Duodenal mucosa (tissue), 2 donors: ENCODE data around the gene CPPED1.

Source experiments
- H3K27ac ChIP-seq: one replicate; pipeline ENCODE4 v1.7.0; 2013; ENCODE audit warnings: low read depth, low read length
- H3K27me3 ChIP-seq, 2 donors: one replicate each; pipeline ENCODE4 v1.7.0; 2013; ENCODE audit warnings: low read length in 2 of 2, control low read depth in 1 of 2; ENCODE audit not compliant: insufficient read depth in 2 of 2, control insufficient read depth in 1 of 2
- H3K36me3 ChIP-seq, 2 donors: one replicate each; pipeline ENCODE4 v1.7.0; 2013; ENCODE audit warnings: low read length in 2 of 2, control low read depth in 1 of 2; ENCODE audit not compliant: insufficient read depth in 2 of 2, control insufficient read depth in 1 of 2
- H3K4me1 ChIP-seq, 2 donors: one replicate each; pipeline ENCODE4 v1.7.0; 2013; ENCODE audit warnings: low read length in 2 of 2, control low read depth in 1 of 2; ENCODE audit not compliant: insufficient read depth in 2 of 2, control insufficient read depth in 1 of 2
- H3K4me3 ChIP-seq, 2 donors: one replicate each; pipeline ENCODE4 v1.7.0; 2013; ENCODE audit warnings: low read length in 2 of 2, low read depth in 1 of 2
- H3K9ac ChIP-seq, 2 donors: one replicate each; pipeline ENCODE4 v1.7.0; 2013; ENCODE audit warnings: low read length in 2 of 2, low read depth in 1 of 2
- H3K9me3 ChIP-seq, 2 donors: one replicate each; pipeline ENCODE4 v1.7.0; 2013; ENCODE audit warnings: low read length in 2 of 2, control low read depth in 1 of 2; ENCODE audit not compliant: control insufficient read depth in 1 of 2

CPPED1 gene

GRCh38 chr16:12659871-12660270 is 143.8 kb downstream of the CPPED1 start:
- Histone ChIP-seq H3K9me3 (peaks cover 0 to 6% of the 10 kb centered on the region in 2 donors), H3K27me3 (no peaks in the 10 kb centered on the region), H3K4me3 (no peak overlapping the region), H3K9ac (no peak overlapping the region), H3K4me1 (no peaks in the 10 kb centered on the region), H3K27ac (no peak overlapping the region), H3K36me3 (peaks cover 6 to 17% of the 10 kb centered on the region in 2 donors)

GRCh38 chr16:12658506-12658905 is 145.2 kb downstream of the CPPED1 start:
- no peaks in the 10 kb centered on the region for H3K27me3 ChIP-seq
- peaks cover 0 to 8% of the 10 kb centered on the region in 2 donors for H3K36me3 ChIP-seq
- H3K4me1 ChIP-seq: no peaks in the 10 kb centered on the region
- H3K9me3 ChIP-seq: peaks cover 0 to 6% of the 10 kb centered on the region in 2 donors
- H3K9ac ChIP-seq: no peak overlapping the region
- no peak overlapping the region for H3K4me3 ChIP-seq
- no peak overlapping the region for H3K27ac ChIP-seq

DNA sequence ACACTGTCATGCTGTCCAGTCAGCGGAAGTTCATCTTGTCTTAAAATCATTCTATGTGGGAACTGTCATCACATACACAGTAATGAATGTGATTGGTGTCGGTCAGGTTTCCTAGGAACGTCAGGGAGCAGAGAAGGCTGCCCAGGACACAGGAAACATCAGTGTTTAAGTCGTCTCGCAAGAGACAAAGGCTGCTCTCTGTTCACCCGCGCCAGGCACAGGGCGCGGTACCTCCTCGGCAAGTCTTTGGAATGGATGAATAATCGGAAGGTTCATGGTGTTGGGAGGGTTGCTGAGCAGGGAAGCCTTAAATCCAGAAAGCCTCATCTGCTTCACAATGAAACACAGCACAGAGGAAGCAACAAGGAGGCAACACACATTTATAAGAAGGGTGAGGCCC is 148.2 kb downstream of the CPPED1 start:
- Histone ChIP-seq H3K9me3 (peaks cover 0 to 6% of the 10 kb centered on the region in 2 donors), H3K9ac (no peak overlapping the region), H3K27me3 (no peaks in the 10 kb centered on the region), H3K36me3 (no peaks in the 10 kb centered on the region), H3K4me1 (no peaks in the 10 kb centered on the region), H3K27ac (no peak overlapping the region), H3K4me3 (no peak overlapping the region)

DNA sequence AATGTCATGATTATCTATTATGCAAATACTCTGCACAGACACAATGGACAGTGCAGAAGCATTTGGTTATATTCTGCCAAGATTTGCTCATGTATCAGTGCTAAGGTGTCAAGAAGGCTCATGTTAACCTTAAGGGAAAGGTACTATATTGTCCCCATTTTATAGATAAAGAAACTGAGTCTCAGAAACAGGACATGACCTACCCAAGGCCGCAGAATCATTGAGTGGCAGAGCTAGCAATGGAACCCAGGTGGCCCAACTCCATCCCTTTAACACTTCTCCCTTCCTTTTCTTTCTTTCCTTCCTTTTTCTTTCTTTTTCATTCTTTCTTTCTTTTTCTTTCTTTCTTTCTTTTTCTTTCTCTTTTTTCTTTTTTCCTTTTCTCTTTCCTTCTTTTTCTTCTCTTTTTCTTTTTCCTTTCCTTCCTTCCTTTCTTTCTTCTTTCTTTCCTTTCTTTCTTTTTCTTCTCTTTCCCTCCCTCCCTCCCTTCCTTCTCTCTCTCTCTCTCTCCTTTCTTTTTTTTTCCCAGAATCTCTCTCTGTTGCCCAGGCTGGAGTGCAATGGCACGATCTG is 149.8 kb downstream of the CPPED1 start:
- no peak overlapping the region for H3K27ac ChIP-seq
- H3K27me3 ChIP-seq: no peaks in the 10 kb centered on the region
- H3K4me1 ChIP-seq: no peaks in the 10 kb centered on the region
- no peak overlapping the region for H3K9ac ChIP-seq
- H3K9me3 ChIP-seq: peaks cover 0 to 6% of the 10 kb centered on the region in 2 donors
- no peak overlapping the region for H3K4me3 ChIP-seq
- no peaks in the 10 kb centered on the region for H3K36me3 ChIP-seq

GRCh38 chr16:12652924-12653323 is 150.8 kb downstream of the CPPED1 start:
- no peak overlapping the region for H3K9ac ChIP-seq
- no peaks in the 10 kb centered on the region for H3K9me3 ChIP-seq
- no peaks in the 10 kb centered on the region for H3K27me3 ChIP-seq
- no peaks in the 10 kb centered on the region for H3K36me3 ChIP-seq
- H3K4me3 ChIP-seq: no peak overlapping the region
- H3K4me1 ChIP-seq: no peaks in the 10 kb centered on the region
- no peak overlapping the region for H3K27ac ChIP-seq

- Histone ChIP-seq H3K9ac (no peak overlapping the region), H3K27me3 (no peaks in the 10 kb centered on the region), H3K27ac (no peak overlapping the region), H3K4me3 (no peak overlapping the region), H3K36me3 (no peaks in the 10 kb centered on the region), H3K9me3 (no peaks in the 10 kb centered on the region), H3K4me1 (no peaks in the 10 kb centered on the region)
Observed at GRCh38 chr16:12651765-12652512, 151.7 kb downstream of the CPPED1 start.

DNA sequence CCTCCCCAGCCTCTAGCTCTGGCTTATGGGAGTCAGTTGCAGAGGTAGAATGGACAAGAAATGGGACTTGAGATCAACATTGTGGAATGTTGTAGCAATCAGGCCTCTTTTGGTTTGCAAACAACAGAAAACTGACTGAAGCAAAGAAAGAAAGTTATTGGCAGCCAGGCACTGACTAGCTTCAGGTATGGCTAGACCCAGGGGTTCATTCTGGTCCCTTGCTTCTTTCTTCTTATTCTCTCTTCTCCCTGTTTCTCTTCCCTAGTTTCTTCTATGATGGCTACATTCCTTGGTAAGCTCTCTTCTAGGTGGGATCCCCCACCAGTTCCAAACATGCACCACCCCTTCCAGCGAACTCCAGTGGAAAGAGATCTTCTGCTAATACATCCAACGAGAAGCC is 154.3 kb downstream of the CPPED1 start:
- H3K4me3 ChIP-seq: no peak overlapping the region
- H3K36me3 ChIP-seq: no peaks in the 10 kb centered on the region

DNA sequence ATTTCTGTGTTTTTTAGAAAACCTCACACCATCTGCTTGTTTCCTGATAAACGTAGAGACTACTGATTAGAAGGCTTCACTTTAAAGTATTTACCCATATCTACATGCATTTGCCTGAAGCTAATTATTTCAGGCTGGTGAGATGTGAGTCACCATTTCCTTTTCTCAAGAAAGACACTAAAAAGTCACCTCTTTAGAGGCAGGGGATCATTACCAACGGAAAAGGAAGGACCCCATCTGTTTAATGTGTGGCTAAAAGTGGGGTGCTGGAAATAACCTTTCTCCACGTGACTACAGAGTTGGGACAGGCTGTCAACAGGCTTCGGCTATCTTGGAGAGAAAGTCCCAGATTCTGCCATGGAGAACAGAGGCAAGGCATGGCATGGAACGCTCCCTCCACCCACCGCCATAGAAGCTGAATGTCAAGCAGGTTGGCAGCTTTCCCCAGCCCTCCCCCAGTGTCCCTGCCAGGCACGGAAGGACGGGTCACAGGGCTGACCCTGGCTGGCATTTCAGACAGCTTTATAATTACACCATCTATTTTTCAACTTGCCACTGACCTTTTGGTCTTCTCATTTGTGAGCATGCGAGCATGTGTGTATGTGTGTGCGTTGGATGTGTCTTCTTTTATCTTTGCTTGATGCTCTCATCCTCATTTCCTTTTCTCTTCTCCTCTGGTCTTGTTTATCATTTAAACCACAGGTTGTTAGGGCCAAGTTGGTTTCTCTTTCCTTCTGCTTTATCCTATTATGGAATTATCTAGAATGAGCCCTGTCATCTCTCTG is 157.0 kb downstream of the CPPED1 start:
- Histone ChIP-seq H3K4me3 (no peak overlapping the region), H3K27ac (no peak overlapping the region), H3K9me3 (no peaks in the 10 kb centered on the region), H3K27me3 (no peaks in the 10 kb centered on the region), H3K4me1 (no peaks in the 10 kb centered on the region), H3K9ac (no peak overlapping the region), H3K36me3 (no peaks in the 10 kb centered on the region)

More for the DNA sequence above, 154.3 kb downstream of the CPPED1 start:
- H3K4me1 ChIP-seq: no peaks in the 10 kb centered on the region
- no peaks in the 10 kb centered on the region for H3K27me3 ChIP-seq
- no peaks in the 10 kb centered on the region for H3K9me3 ChIP-seq
- no peak overlapping the region for H3K27ac ChIP-seq
- H3K9ac ChIP-seq: no peak overlapping the region

DNA sequence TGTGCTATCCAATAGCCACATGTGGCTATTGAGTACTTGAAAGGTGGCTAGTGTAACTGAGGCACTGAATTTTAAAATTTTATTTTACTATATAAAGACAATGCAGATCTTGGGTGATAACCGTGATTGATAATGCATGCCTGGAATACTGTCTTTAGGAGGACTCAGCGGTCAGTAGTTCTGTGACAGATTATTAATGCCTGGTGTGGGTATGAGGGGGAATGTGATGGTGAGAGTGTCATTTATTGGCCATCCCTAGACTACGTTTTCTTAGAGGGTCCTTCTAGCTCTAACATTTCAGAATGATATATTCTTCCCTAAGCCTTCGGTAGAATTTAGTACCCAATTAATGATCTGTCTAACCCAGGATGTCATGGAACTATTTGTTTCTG is 157.6 kb downstream of the CPPED1 start:
- H3K27ac ChIP-seq: no peak overlapping the region

GRCh38 chr16:12643034-12643455 is 160.6 kb downstream of the CPPED1 start:
- Histone ChIP-seq H3K36me3 (no peaks in the 10 kb centered on the region), H3K4me3 (no peak overlapping the region), H3K27me3 (no peaks in the 10 kb centered on the region), H3K27ac (no peak overlapping the region), H3K9me3 (no peaks in the 10 kb centered on the region), H3K4me1 (no peaks in the 10 kb centered on the region), H3K9ac (no peak overlapping the region)

More for the DNA sequence above, 157.6 kb downstream of the CPPED1 start:
- Histone ChIP-seq H3K9me3 (no peaks in the 10 kb centered on the region), H3K36me3 (no peaks in the 10 kb centered on the region), H3K27me3 (no peaks in the 10 kb centered on the region), H3K4me1 (no peaks in the 10 kb centered on the region), H3K4me3 (no peak overlapping the region), H3K9ac (no peak overlapping the region)
